ENCODE data around the gene SORBS2.
"Not testable (repeated sequence)": the region's sequence is repeated elsewhere in the genome, so short reads cannot be mapped to it uniquely, and the experiment has no call there.

SORBS2 gene

DNA sequence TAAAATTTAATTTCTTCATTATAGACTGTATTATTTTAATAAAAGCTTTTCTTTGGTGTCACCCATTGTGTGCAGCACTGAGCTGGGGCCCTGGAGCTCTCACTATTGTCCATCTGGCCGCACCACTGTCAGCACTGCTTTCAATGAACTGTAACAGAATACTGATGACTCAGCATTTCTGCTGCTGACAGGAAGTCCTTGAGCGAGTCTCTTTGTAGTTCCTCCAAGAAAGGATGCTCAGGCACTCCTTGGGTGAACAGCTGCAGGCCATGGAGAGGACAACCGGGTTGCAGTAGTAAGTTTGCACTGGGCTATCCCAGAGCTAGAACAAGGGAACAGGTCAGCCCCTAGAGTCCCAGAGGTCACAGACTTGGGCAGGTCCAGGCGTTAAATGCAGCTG lies 81.6 kb downstream of the SORBS2 start:
- TF ChIP-seq JUND (IDR thresholded peaks at IDR 0.05; ENCODE audit: low read depth): no peak
- in situ Hi-C loops (cut with HindIII; ENCODE audit: low pct_unique_long_range_greater_than_20kb, low sequenced_read_pairs): no loop called here
- DNase-seq (ENCODE audit: low read depth in 1 of 2, low spot score in 1 of 2): peak in 1 of 2 experiments; percentile 19

DNA sequence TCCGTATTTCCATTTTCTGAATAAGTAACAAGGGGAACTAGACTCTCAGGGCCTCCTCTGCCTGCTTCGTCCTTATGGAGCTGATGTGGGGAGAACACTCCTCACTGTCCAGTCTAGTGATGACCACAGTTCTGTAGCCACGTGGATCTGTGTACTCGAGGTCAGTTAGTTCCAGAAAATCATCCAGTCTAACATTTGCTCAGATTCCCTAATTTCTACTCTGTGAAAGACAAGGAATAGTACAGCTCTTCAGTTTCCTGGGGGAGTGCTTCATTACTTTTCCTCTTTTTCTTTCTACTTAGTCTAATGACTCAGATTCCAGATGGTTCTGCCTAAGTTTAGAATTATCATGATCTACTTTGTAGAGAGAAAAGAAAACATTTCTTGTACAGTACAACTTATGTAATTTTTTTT lies 82.6 kb downstream of the SORBS2 start:
- in situ Hi-C loops (cut with HindIII; ENCODE audit: low pct_unique_long_range_greater_than_20kb, low sequenced_read_pairs): no loop called here
- no peak for TF ChIP-seq JUND (IDR thresholded peaks at IDR 0.05; ENCODE audit: low read depth)

DNA sequence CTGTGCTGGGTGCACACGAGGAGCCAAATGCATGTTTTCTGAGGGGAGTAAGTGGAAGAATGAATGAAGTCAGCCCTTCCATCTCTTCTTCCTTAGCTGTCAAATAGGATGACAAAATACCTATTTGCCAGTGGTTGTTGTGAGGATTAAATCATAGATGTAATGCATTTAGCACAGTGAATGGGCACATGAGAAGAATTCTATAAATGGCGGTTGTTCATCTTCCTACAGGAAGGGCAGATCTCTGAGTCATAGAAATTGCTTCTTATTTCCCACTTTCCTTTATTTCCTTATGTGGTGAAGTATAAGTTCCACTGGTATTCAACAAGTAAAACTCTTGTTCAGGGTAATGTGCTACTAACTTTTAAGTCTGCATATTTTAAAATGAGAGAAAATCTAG lies 83.1 kb downstream of the SORBS2 start:
- in situ Hi-C loops (cut with HindIII; ENCODE audit: low pct_unique_long_range_greater_than_20kb, low sequenced_read_pairs): no loop called here
- no peak for TF ChIP-seq JUND (IDR thresholded peaks at IDR 0.05; ENCODE audit: low read depth)
- DNase-seq (ENCODE audit: low read depth in 1 of 2, low spot score in 1 of 2): no peak

More for the DNA sequence above, 82.6 kb downstream of the SORBS2 start:
- no peak for DNase-seq (ENCODE audit: low read depth in 1 of 2, low spot score in 1 of 2)

GRCh38 chr4:185726931-185727330 lies 85.1 kb downstream of the SORBS2 start:
- no peak for DNase-seq (ENCODE audit: low read depth in 1 of 2, low spot score in 1 of 2)
- TF ChIP-seq JUND (IDR thresholded peaks at IDR 0.05; ENCODE audit: low read depth): no peak
- in situ Hi-C loops (cut with HindIII; ENCODE audit: low pct_unique_long_range_greater_than_20kb, low sequenced_read_pairs): no loop called here

- no peak for TF ChIP-seq JUND (IDR thresholded peaks at IDR 0.05; ENCODE audit: low read depth)
- no peak for DNase-seq (ENCODE audit: low read depth in 1 of 2, low spot score in 1 of 2)
- in situ Hi-C loops (cut with HindIII; ENCODE audit: low pct_unique_long_range_greater_than_20kb, low sequenced_read_pairs): no loop called here
Measured at GRCh38 chr4:185723631-185724260, 88.2 kb downstream of the SORBS2 start.

DNA sequence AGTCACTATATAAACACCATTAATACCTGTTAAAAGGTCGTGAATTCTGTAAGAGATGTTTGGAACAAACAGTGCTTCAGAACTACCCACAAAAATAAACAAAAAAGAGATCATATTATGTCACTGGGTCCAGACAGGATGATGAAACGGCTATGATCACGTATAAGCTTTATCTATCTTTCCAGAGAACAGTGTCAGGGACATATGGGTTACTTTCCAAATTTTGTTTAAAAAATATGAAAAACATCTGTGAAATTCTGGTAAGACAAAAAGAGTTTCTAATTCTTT lies 90.0 kb downstream of the SORBS2 start:
- DNase-seq (ENCODE audit: low read depth in 1 of 2, low spot score in 1 of 2): no peak
- no peak for TF ChIP-seq JUND (IDR thresholded peaks at IDR 0.05; ENCODE audit: low read depth)
- in situ Hi-C loops (cut with HindIII; ENCODE audit: low pct_unique_long_range_greater_than_20kb, low sequenced_read_pairs): no loop called here

DNA sequence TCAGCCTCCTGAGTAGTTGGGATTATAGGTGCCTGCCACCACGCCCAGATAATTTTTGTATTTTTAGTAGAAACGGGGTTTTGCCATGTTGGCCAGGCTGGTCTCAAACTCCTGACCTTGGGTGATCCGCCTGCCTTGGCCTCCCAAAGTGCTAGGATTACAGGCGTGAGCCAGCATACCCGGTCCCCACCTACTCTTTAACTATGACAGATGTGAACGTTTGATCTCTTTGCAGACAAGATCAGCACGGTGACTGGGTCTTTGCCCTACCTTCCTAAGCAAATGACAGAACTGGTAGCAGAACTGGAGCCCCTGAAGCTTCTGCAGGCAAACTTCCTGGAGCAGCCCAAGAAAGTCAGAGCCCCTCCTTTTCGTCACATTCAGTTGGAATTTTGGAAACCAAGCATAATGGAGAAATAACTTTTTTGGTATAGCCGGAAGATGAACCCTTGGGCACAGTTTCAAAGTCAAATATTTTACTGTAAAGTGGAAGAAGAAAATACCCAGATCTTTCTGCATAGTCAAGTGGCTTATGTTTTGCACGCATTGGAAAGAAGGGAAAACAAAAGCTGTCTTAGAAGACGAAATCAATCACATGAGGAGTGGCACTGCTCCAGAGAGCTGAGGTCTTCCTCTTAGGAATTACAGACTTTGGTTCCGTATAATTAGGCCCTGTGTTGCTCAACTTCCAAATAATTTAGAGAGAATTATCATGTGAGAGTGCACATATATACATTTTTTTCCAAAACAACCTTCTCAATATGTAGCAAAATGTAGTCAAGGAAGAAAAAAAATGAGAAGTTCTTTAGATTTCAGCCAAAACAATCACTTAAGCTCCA lies 90.6 kb downstream of the SORBS2 start:
- DNase-seq (ENCODE audit: low read depth in 1 of 2, low spot score in 1 of 2): no peak
- no peak for TF ChIP-seq JUND (IDR thresholded peaks at IDR 0.05; ENCODE audit: low read depth)
- in situ Hi-C loops (cut with HindIII; ENCODE audit: low pct_unique_long_range_greater_than_20kb, low sequenced_read_pairs): no loop called here

- no peak for TF ChIP-seq JUND (IDR thresholded peaks at IDR 0.05; ENCODE audit: low read depth)
- in situ Hi-C loops (cut with HindIII; ENCODE audit: low pct_unique_long_range_greater_than_20kb, low sequenced_read_pairs): no loop called here
- no peak for DNase-seq (ENCODE audit: low read depth in 1 of 2, low spot score in 1 of 2)
Measured at GRCh38 chr4:185719500-185719858, 92.5 kb downstream of the SORBS2 start.

GRCh38 chr4:185718578-185719499 lies 93.2 kb downstream of the SORBS2 start:
- no peak for DNase-seq (ENCODE audit: low read depth in 1 of 2, low spot score in 1 of 2)
- TF ChIP-seq JUND (IDR thresholded peaks at IDR 0.05; ENCODE audit: low read depth): no peak
- in situ Hi-C loops (cut with HindIII; ENCODE audit: low pct_unique_long_range_greater_than_20kb, low sequenced_read_pairs): no loop called here

GRCh38 chr4:185717377-185717741 lies 94.6 kb downstream of the SORBS2 start:
- in situ Hi-C loops (cut with HindIII; ENCODE audit: low pct_unique_long_range_greater_than_20kb, low sequenced_read_pairs): no loop called here
- TF ChIP-seq JUND (IDR thresholded peaks at IDR 0.05; ENCODE audit: low read depth): no peak
- DNase-seq (ENCODE audit: low read depth in 1 of 2, low spot score in 1 of 2): no peak

GRCh38 chr4:185716577-185717376 lies 95.2 kb downstream of the SORBS2 start:
- in situ Hi-C loops (cut with HindIII; ENCODE audit: low pct_unique_long_range_greater_than_20kb, low sequenced_read_pairs): no loop called here
- no peak for TF ChIP-seq JUND (IDR thresholded peaks at IDR 0.05; ENCODE audit: low read depth)
- DNase-seq (ENCODE audit: low read depth in 1 of 2, low spot score in 1 of 2): no peak

DNA sequence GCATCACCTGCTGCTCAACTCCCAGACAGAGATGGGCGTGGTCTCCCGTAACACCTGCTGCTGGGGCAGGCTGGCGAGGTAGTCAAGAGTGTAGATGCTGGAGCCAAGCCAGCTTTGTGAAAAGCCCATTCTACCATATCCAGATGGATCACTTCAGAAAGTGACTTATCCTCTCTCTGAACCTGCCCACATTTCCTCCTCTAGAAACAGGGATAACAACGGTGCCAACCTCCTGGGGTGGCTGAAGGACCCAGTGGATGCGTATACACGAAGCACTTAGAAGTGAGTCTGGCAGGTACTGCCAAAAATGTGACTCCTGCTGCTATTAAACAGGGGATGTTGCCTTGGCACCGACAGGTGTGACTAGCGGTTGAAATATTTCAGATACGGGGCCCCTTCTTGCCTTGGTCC lies 95.8 kb downstream of the SORBS2 start:
- no peak for DNase-seq (ENCODE audit: low read depth in 1 of 2, low spot score in 1 of 2)
- no peak for TF ChIP-seq JUND (IDR thresholded peaks at IDR 0.05; ENCODE audit: low read depth)
- in situ Hi-C loops (cut with HindIII; ENCODE audit: low pct_unique_long_range_greater_than_20kb, low sequenced_read_pairs): no loop called here

- in situ Hi-C loops (cut with HindIII; ENCODE audit: low pct_unique_long_range_greater_than_20kb, low sequenced_read_pairs); DNase-seq (ENCODE audit: low read depth in 1 of 2, low spot score in 1 of 2): not testable (repeated sequence)
Measured at GRCh38 chr4:185714524-185714923, 97.5 kb downstream of the SORBS2 start.

All from T47D (cell line).